SKM-1 (cell line): ENCODE results near the gene RBMS1.

Source experiments
- DNase-seq: peaks from one replicate; lab custom pipeline; 2025; ENCODE audit not compliant: unreplicated experiment; lab: John Stamatoyannopoulos, UW

Gene RBMS1

DNA sequence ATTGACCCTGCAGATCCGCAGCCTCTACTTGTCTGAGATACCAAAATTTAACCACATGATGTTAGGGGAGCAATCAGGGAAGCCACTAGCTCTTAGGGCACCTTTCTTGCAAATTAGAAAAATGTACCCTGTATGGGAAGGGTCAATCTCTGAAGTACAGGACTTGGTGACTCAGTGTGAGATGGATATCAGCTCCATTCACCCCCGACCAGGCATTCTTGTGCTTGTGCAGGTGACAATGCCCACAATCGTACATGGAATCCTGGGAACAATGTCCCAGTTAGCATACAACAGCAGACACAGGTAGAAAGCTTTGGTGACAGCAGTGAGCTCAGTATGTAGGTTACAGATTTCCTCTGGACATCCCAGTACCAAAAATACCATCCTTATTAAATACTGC is 155.9 kb downstream of the RBMS1 start:
- DNase-seq = no peak

DNA sequence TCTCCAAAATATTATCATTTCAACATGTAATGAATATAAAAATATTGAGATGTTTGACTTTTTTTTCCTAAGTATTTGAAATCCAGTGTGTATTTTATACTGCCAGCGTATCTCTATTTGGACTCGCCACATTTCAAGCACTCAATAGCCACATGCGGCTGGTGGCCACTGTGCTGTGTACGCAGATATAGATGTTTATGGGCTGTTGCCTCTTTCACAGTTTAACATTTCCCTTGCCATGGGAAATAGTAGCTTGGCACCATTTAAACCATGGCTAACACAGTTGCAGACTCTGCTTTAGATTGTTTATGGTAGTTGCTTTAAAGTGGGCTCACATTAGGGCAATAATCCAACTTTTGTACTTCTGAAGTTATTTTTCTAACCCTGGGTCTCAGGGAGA is 157.0 kb downstream of the RBMS1 start:
- no peak for DNase-seq

DNA sequence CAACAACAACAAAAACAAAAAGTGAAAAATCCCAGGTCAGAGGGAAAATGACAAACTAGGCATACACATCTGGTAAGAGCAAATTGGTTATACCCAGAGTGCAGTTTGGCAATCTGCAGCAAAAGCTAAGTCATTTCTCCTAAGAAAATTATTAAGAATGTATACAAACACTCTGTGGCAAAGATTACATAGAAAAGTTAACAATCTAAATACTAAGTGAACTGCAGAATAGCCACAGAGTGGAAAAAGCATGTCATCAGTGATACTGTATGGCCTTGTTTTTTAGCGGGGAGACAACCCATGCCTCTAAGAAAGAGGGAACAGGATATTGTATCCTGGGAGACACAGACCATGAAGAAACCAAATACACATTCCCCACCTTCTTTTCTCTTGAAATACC is 157.5 kb downstream of the RBMS1 start:
- DNase-seq = no peak

DNA sequence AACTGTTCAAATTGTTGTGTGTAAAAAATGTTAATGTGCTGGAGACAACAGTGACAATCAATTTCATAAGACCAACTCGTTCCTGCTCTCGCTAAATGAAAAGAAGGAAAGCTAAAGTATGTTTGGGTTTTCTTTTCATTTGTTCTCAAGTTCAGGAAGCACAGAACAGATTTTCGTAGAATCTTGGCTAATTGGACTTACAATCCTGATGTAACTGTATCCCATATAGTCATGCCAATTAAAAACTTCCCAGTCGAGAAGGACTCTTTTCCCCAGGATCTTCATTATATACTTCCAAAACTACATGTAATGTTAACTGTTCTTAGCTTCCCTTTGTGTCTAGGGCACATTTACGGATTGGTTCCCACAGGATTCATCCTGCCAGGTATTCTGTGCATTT is 158.2 kb downstream of the RBMS1 start:
- DNase-seq = no peak

DNA sequence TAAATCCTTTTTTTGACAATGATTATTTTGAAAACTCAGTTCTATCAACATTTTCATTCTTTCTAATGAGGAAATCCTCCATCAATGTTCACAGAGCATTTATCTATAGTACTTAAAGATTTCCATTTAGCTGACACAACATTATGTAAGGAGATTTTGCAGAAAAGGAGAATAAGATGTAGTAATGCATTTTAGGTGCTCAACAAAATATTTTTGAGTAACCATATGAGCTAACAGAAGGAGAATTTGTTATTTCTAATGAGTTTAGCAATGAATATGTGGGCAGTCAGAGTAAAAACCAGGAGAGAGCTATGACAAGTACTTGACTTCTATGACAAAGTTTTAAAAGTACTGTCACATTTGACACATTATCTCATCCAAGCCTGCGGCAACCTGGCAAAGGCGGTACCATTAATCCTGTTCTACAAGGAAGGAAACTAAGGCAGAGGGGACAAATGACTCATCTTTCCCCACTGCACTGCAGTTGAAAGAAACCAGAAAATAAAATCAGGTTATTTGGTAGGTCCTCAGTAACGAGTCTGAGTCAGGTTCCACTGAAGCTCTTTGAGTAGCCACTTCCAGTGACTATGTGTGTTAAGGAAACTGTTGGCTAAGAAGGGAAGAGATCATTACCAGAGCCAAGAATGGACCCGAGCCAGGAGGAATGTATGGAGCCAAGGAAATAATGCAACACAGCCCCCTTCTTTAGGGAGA is 159.4 kb downstream of the RBMS1 start:
- DNase-seq = no peak

DNA sequence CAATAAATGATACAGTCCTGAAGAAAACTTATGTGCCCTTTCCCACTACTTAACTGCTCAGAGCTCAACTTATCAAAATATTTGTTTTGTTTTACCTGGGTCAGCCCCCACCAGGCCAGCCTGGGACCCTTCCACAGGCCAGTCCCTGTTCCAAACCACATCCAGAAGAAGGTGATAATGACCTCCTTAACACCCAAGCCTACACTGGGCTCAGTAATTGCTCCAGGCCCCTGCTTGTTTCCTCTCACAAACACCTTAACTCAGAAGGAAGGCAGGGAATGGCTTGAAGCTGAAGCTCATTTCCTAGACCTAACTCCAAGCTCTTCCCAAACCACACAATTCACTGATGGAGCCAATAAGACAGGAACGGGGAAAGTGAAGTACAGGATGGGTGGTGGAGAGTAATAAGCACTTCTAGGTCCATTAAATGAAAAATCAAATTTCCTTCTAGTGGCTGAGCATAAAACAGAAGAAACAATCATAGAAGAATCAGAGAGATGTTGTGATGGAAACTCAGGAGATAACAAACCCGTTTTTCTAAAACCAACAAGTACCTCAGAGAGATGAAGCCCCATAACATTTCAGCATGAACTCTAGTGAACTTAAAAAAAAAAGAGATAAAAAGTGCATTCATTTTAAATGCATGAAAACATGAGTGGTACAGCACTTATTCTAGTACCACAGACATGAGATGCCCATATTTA is 160.1 kb downstream of the RBMS1 start:
- no peak for DNase-seq

DNA sequence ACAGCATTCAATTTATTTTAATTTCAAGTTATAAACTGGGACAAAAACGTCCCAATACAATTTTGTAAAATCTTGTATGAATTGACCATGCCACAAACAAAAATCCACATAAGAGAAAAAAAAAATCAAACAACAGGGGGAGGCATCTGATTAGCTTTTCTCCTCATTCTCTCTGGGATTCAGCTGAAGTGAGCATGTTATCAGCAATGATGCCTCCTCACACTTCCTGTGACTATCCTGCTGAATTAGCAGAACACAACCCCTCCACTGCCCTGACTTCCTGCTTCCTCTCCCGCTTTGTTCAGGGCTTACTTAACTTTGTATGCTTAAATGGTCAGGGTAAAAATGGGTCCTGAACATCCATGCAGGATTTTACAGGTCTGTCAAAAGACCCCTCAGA is 161.3 kb downstream of the RBMS1 start:
- no peak for DNase-seq

DNA sequence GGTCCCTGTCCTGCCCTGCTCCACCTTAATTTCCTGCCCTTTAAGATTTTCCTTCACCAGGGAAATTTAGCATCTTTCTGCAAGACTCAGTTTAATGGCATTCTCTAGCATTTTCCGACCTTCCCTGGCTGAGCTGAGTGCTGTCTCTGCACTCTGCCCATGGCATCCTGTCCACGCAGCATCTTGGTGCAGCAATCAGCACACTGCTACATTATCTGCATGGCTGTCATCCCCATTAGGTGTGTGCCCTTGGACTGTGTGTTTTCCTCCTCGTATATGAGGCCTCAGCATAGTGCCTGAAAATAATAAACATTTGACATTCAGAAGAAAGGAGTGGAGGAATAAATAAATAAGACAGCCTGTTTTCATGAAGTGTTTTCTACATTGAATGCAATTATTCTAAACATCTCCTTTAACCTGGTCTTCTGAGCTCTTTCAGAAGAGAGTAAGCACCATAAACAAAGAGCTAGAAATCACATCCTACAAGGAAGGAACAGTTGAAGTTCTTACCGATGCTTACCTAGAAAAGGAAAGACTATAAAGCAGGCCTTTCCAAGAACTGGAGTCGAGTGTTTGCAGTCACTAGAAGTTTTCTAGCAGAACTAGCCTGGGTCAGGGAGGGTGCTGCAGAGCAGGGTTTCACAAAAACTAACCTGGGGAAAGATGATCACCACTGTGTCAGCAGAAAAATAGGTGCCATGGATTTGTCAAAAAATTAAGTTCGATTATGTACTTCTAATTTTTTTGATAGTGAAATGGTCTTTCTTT is 162.2 kb downstream of the RBMS1 start:
- DNase-seq = no peak

DNA sequence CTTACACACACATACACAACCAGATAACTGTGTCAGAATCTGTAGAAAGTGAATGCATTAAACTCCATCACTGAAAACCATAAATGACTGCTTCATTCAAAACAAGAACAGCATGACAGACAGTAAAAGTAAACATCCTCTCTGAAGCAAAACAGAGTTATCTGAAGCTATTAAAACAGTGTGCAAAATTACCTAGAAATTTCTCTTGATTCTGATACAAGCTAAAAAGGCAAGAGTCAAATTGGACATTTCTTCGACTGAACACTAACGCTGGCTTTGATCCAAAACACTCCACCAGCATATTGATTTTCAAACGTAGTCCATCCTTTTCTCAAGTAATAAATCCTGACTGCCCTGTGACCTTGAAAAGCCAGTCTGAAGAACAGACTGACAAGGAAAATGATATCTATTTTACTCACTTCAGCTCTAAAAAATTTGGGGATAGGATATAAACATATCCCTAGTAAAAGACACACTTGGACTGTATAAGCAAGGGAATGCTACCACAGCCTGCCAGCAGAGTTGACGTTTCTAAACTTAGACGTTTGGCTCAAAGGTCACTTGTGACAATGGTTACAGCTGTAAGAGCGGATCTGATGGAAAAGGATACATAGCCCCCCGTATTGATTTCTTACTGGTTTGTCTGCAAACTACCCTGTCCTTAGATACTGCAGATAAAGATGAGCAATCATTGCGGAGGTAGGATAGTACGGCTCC is 164.6 kb downstream of the RBMS1 start:
- no peak for DNase-seq

DNA sequence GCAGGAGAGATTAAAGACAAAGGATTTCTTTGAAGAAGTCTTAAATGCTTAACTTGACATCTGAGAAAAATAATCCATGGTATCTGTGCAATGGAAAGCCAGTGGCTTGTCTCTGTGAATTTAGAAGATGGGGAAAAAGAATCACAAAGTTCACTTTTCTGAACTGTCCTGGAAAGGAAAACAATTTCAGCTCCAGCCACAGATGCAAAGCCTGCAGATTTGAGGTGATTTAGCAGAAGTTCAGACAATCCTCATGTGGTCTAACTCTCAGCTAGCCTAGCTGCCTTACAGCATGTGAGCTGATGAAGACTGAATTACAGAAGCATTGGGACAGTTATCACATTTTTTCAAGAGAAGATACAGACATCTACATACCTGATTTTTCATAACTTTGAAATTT is 166.8 kb downstream of the RBMS1 start:
- no peak for DNase-seq

DNA sequence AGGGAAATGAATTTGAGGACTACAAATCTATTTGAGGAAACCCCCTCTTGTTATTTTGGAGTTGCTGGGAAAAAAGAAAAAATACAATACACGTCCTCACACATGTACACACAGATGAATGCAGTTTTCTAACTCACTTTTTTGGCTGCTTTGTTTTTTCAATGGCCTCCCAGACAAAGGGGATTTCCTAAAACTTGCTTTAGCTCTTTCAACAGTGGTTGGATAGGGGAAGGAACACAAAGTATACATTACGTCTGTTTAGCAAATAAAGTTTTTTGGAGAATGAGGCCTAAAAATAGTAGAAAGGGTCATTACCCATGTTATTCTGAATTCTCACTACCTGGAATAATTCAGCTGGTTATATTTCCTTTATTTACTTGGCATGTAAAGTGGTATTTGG is 168.2 kb downstream of the RBMS1 start:
- no peak for DNase-seq

DNA sequence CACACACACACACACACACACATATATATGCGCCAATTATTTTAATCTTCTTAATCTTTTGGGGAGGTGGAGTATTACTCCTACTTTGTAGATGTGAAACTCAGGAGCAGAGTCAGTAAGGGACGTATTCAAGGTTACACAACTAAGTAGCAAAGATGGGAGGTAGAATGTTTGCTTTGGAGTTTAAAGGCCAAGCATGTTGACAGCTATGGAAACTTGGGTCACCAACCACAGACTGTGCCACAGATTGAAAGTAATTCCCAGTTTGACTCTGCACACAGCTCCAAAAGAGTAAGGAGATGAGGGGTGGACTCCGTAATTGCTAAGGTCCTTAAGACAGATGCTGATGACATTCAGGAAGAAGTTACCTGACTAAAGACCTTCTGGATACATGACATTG is 168.7 kb downstream of the RBMS1 start:
- no peak for DNase-seq

DNA sequence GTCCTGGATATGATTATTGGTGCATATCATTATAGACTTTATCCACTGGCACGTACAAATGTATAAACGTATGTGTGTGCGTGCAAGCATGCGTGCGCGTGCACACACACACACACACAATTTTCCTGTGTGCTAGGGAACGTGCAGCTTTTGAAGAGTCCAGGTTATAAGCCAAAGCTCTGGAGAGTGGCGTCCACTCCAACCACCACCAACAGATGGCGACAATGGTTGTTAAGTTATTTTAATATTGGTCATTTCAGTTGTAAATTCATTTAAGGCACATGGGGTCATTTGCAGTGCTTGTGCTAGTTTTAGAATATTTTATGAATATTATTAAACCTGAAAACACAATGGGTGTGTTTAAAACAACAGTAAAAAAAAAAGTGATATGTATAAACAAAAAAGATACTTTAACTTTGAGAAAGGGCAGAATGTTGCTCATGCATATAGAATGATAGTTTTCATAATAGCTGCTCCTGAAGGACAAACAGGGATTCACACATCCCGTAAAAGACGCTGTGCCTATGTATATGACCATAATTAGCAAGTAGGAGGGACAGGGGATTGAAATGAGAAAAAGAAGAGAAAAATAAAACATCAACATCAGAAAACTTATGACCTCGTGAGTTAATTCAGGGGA is 169.3 kb downstream of the RBMS1 start:
- peak; percentile 5 for DNase-seq

DNA sequence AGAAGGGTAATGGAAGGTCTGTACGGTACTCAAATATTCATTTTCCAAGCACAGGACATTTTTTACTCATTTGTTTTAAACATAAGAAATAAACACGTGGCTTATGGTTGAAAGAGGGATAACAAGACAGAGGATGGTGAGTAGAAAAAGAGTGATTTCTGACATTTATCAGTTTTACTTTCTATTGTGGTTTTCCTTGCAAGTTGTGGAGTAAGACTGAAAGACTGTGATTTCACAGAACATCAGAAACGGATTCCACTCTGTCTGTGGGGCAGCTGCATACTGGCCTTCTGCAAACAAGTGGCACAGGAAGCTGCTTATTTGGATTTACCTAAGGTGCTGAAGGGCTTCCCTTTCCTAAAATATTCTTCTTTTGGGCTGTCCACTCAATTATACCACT is 171.3 kb downstream of the RBMS1 start:
- DNase-seq = no peak

DNA sequence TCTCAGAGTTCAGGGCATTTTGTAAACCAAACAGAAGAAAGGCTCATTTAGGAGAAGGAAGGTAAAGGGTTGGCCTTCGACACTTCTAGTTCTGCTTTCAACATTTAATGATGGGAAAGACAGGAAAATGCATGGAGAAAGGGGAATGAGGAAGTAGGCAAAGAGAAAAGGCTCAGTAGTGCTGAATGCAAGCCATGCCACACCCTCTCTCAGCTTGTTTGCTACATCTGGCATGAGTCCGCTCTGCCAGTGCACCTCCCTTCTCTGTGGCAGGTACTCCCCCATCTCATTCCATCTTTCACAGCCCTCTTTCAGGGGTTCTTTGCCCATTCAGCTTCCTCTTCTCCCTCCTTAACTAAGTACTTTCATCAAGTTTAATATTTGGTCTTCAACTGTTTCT is 172.6 kb downstream of the RBMS1 start:
- DNase-seq = no peak

DNA sequence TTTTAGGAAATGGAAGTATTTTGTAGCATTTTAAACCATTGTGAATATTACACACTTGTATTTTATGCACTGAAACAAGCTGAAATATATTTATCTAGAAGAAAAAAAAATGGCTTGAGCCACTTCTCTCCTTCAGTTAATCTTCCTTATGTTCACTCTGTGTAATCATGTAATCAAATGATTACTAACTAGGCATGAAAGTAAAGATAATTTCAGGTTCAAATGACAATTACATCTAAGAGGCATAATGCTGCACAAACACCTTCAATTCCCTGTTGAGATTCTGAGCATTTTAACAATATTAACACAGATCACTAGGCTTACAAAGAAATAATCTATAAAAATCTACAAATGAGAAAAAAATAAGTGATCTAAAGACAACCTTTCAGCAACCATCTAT is 173.9 kb downstream of the RBMS1 start:
- DNase-seq = no peak

DNA sequence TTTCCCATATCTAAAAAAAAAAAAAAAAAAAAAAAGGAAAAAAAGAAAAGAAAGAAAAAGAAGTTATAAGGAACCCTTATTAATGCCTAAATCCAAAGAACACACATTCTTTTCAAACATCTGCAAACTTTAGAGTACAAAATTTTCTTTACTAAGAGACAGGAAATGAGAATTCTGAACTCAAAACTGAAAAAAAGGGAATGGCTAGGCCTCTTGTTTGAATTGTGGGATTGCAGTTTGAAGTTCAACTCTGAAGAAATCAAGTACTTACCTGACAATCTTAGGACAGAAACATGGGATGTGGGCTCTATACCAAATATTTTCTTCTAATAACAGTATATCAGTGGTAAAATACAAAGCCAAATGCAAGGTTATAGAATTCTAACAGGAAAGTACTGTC is 175.4 kb downstream of the RBMS1 start:
- DNase-seq = no peak

DNA sequence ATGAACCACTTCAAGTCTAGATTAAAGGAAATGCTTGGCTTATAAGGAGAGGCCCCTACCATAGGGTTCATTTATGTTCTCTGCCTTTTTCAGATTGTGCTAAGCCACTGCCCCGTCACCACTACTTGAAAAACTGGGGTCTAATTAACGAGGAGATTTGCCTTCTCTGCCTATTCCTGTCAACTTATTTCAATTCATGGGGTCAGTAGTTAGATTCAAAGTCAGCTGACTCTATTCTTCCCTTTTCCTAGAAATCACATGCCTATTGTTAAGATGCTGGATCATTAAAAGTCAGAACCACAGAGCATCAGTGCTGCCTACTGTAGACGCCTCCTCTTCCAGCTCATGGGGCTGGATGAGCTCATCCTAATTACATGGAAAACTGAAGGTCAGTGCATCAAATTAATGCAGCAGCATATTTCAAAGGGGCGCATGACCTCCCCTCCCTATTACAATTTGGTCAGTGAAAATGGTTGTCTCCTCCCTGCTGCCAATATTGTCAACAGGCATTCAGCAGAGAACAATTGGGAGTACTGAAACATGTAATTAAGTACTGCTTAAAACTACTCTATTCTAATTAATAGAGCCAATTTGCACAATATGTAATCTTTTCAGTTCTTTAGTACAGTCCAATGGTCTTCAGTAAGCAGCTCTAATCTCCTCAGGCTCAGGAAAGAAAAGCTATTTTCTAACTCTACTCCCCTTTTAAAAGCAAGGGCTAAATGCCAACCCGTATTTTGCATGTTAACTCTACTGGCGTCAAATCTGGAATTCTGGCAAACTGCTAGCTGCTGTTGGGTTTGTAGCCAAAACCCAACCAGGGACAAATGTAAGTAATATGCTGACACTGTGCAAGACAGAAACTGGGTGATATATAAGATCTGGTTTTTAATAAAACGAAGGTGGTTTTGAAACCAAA is 176.2 kb downstream of the RBMS1 start:
- no peak for DNase-seq

DNA sequence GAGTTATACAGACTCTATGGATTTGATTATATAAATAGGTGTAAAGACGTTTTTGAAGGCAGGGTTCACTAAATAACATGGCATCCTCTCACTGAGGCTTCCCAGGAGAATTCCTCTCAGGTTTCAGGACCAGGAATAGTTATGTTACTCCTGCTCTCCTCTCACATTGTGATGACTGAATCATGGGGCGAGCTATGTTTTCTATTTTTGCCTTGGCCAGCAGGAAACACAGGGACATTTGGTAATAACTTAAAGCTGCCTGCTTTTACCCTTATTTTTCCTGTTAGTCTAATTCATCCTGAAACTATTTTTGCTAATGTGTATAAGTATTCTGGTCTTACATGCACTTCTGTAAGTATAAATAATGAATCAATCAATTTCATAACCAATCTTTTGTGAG is 178.3 kb downstream of the RBMS1 start:
- DNase-seq = no peak
